ENCODE measurements around the gene PEF1. TPM values are rescaled to one million over a fixed set of nuclear protein-coding genes. Genes with fewer than 3 reads are reported as not detected.

Gene PEF1
- total RNA-seq, 2 experiments from 2014 or later: 56.1 to 67.7 TPM

DNA sequence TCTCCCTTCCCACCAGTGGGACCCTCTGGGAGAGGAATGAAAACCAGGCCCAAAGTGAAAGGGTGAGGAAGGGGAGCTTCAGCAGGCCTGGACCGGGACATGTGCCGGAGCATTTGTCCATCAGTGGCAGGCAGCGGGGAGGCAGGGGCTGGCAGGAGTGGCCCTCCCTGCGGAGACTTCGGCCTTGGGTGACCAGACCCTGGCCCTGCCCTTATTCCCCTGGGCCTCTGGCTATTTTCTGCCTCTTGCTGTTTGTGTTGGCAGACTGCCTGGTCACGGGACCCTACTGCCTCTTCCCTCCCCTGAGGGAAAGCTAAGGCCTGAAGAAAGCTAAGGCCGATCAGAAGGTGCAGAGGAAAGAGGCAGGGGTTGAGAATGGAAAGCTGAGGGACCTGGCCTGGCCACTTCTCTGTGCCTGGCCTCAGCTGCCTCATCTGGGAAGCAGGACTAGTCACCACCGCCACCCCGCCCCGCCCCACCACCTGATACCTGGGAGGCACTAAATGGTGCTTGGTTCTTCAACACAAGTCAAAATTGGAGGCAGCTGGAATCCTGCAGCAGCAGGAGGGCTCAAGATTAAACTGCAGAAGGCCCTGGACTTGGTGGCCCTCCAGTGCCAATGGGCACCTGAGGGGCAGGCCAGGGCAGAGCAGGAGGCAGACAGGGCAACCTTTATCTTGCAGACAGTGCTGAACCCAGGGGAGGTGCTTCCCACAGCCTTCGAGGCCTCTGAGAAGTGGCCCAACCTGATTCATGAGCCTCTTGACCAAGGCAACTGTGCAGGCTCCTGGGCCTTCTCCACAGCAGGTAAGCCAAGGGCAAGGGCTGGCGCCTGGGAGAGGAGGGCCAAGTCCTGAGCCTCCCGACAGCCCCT is 60.4 kb downstream of the PEF1 start:
- Histone ChIP-seq H2AFZ (ENCODE audit: low read length) (no peak overlapping the region), H3K9me3 (ENCODE audit: low read length) (no peaks in the 10 kb centered on the region), H3K9me2 (ENCODE audit: insufficient read depth, low read length) (no peaks in the 10 kb centered on the region), H3K27ac (ENCODE audit: low read depth, low read length, poor library complexity, severe bottlenecking) (no peak overlapping the region), H3K4me3 (ENCODE audit: low read depth, low read length, poor library complexity, severe bottlenecking) (no peak overlapping the region), H3K79me2 (ENCODE audit: insufficient read depth, low read depth, low read length) (no peaks in the 10 kb centered on the region), H3K36me3 (ENCODE audit: insufficient read depth, low read length) (no peaks in the 10 kb centered on the region), H3K4me1 (ENCODE audit: insufficient read depth, low read length, poor library complexity, severe bottlenecking) (no peaks in the 10 kb centered on the region), H4K20me1 (ENCODE audit: insufficient read depth, low read length) (no peaks in the 10 kb centered on the region; the same call in 1 of the 2 replicates), H3K4me2 (ENCODE audit: low read length) (no peak overlapping the region)
- ChIA-PET POLR2A (no interaction called here), CTCF (ENCODE audit: unreplicated experiment) (interaction anchor here (0.7 kb wide), 1 partner anchor 77 kb away, joined by 5 read pairs; no protein-coding TSS in a partner anchor)
- intact Hi-C loops (cut with micrococcal nuclease; ENCODE audit: unreplicated experiment): no loop called here
- no peak for DNase-seq (ENCODE audit: low spot score)
- TF ChIP-seq CTCF (conservative IDR thresholded peaks at IDR 0.05; ENCODE audit: low read length): no peak
- TF ChIP-seq EZH2phosphoT487 (IDR thresholded peaks at IDR 0.05; ENCODE audit: borderline replicate concordance, low read depth, low read length): no peak
- no TSS peak for BruUV-seq (replicated peaks)

DNA sequence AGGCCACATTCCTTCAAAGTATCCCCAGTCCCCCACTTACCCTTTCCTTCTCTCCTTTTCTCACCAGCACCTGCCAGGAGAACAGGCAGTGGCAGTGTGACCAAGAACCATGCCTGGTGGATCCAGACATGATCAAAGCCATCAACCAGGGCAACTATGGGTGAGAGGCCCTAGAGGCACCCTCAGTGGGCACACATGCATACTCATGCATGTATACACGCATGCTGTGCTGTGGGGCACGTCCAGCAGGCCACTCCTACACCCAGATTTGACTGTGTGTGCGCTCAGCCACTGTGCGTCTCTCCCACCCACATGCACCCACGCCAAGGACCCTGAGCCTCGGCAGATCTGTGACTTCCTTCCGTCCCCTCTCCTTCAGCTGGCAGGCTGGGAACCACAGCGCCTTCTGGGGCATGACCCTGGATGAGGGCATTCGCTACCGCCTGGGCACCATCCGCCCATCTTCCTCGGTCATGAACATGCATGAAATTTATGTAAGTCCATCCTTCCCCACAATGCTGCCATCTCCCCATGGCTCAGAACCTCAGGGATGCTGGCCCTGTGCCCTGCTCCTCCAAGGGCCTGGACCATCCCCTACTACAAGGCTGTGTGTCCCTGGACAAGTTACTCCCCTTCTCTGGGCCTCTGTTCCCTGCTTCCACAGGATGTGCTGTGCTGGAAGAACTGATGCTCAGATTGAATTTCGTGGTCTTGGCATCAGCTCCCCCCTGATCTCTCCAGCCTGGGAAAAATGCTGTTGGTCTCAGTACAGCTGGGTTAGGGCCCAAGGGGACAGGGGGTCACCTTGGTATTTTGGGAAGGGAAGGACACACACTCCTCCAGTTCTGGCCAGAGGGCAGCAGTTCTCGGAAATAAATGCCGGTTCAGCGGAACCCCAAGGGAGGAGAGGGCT is 61.3 kb downstream of the PEF1 start:
- no TSS peak for BruUV-seq (replicated peaks)
- Histone ChIP-seq H3K4me1 (ENCODE audit: insufficient read depth, low read length, poor library complexity, severe bottlenecking) (no peaks in the 10 kb centered on the region), H3K4me2 (ENCODE audit: low read length) (no peak overlapping the region), H3K79me2 (ENCODE audit: insufficient read depth, low read depth, low read length) (no peaks in the 10 kb centered on the region), H2AFZ (ENCODE audit: low read length) (no peak overlapping the region), H3K9me2 (ENCODE audit: insufficient read depth, low read length) (no peaks in the 10 kb centered on the region), H3K4me3 (ENCODE audit: low read depth, low read length, poor library complexity, severe bottlenecking) (no peak overlapping the region), H3K9me3 (ENCODE audit: low read length) (no peaks in the 10 kb centered on the region), H4K20me1 (ENCODE audit: insufficient read depth, low read length) (no peaks in the 10 kb centered on the region; the same call in 1 of the 2 replicates), H3K27ac (ENCODE audit: low read depth, low read length, poor library complexity, severe bottlenecking) (no peak overlapping the region), H3K36me3 (ENCODE audit: insufficient read depth, low read length) (no peaks in the 10 kb centered on the region)
- CTCF ChIA-PET (ENCODE audit: unreplicated experiment): no interaction called here
- no peak for DNase-seq (ENCODE audit: low spot score)
- no peak for TF ChIP-seq EZH2phosphoT487 (IDR thresholded peaks at IDR 0.05; ENCODE audit: borderline replicate concordance, low read depth, low read length)
- no peak for TF ChIP-seq CTCF (conservative IDR thresholded peaks at IDR 0.05; ENCODE audit: low read length)
- intact Hi-C loops (cut with micrococcal nuclease; ENCODE audit: unreplicated experiment): no loop called here
- POLR2A ChIA-PET: no interaction called here

All from OCI-LY7 (cell line).